OCI-LY7 (cell line): ENCODE data around the gene HSPBP1.

Experiments
- CTCF ChIP-seq: fragments of 200-600 bp; sonication (generic); conservative IDR thresholded peaks from 2 replicates; pipeline ENCODE4 v1.5.1; 2014; ENCODE audit warnings: mild to moderate bottlenecking, antibody characterized with exemption, low read length, moderate library complexity, mixed read lengths
- EZH2phosphoT487 ChIP-seq: fragments of 200-600 bp; sonication (generic); IDR thresholded peaks from 2 replicates; pipeline ENCODE4 v1.6.1; 2018; ENCODE audit warnings: low read depth, borderline replicate concordance, mild to moderate bottlenecking, mixed run types, antibody characterized with exemption, low read length, moderate library complexity, mixed read lengths

DNA sequence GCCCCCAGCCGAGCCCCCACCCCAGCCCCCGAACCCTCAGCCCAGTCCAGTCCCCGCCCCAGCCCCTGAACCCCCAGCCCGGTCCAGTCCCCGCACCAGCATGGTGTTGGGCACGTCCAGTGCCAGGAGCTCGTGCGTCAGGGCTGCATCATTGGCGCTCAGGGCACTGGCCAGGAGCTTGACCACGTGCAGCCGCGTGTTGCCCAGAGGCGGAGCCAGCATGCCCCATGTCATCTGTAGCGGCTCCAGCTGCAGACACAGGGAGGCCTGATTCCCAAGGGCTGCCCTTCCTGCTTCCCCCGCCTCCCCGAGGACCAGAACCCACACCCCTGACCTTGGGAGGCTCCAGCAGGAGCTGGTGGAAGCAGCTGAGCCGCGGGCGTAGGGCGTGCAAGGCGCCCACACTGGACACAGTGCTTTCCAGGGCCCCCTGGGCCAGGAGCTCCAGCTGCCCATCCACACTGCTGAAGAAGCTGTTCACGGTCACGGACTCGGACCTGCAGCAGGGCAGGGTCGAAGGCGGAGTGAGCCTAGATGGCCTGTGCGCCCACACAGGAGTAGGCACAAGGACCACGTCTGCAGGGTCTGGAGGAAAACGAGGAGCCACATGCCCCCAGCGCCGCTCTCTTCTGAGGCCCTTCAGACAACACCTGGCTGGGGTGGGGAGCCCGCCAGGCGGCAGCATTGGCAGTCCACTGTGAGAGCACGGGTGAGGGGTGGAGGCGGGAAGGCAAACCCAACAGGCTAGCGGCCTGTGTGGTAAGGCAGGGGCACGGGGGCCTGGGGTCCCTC, 38.6 kb downstream of the HSPBP1 start:
- no peak for TF ChIP-seq CTCF
- no peak for TF ChIP-seq EZH2phosphoT487
